Lung (tissue), 12 donors: Measurements from ENCODE around the gene EVI5. TPM values are rescaled to one million over a fixed set of nuclear protein-coding genes. Genes with fewer than 3 reads are reported as not detected.
A peak's percentile ranks its signal among the peaks of the same experiment; 100 is the strongest.

ENCODE experiments used
- ATAC-seq: fragments of 200-7000 bp; cut with Tn5 transposase; one replicate; pipeline ENCODE4 v1.9.1; 2020; ENCODE audit warnings: moderate number of reproducible peaks; ENCODE audit not compliant: insufficient read depth, low FRiP score
- DNase-seq, 3 donors: peaks; one replicate each; pipeline ENCODE4 v3.0.0-alpha.2; 2013 to 2017
- H3K27ac ChIP-seq, 2 donors: one replicate each; pipeline ENCODE4 v1.5.1; 2013; ENCODE audit warnings: mild to moderate bottlenecking in 2 of 2, moderate library complexity in 2 of 2, control low read depth in 1 of 2, inconsistent platforms in 1 of 2, low read depth in 1 of 2, low read length in 1 of 2
- H3K27me3 ChIP-seq, 3 donors: one replicate each; pipeline ENCODE4 v1.5.1; 2013; ENCODE audit warnings: low read length in 2 of 3; ENCODE audit not compliant: control insufficient read depth in 3 of 3, insufficient read depth in 3 of 3
- H3K36me3 ChIP-seq, 4 donors: one replicate each; pipeline ENCODE4 v1.5.1; 2013; ENCODE audit warnings: low read length in 4 of 4, mild to moderate bottlenecking in 1 of 4, moderate library complexity in 1 of 4; ENCODE audit not compliant: control insufficient read depth in 4 of 4, insufficient read depth in 4 of 4
- H3K4me1 ChIP-seq, 5 donors: one replicate each; pipeline ENCODE4 v1.5.1; 2013; ENCODE audit warnings: low read length in 5 of 5, mild to moderate bottlenecking in 2 of 5, moderate library complexity in 1 of 5; ENCODE audit not compliant: control insufficient read depth in 5 of 5, insufficient read depth in 5 of 5
- H3K4me3 ChIP-seq: one replicate; pipeline ENCODE4 v1.5.1; 2013; ENCODE audit warnings: mild to moderate bottlenecking, control low read depth, moderate library complexity
- H3K9ac ChIP-seq, 2 donors: one replicate each; pipeline ENCODE4 v1.5.1; 2013; ENCODE audit warnings: low read length in 2 of 2, control low read depth in 1 of 2; ENCODE audit not compliant: insufficient read depth in 1 of 2
- H3K9me3 ChIP-seq, 4 donors: one replicate each; pipeline ENCODE4 v1.5.1; 2013; ENCODE audit warnings: low read length in 3 of 4, mild to moderate bottlenecking in 1 of 4, moderate library complexity in 1 of 4; ENCODE audit not compliant: control insufficient read depth in 4 of 4, insufficient read depth in 3 of 4
- CTCF ChIP-seq: IDR thresholded peaks from 2 replicates; pipeline ENCODE4 v1.5.1; 2012; ENCODE audit warnings: mild to moderate bottlenecking; ENCODE audit errors: control extremely low read depth, extremely low read depth
- WGBS, 2 donors: extraction: QIAGEN DNeasy Blood & Tissue Kit; methylation state at CpG; one replicate each; pipeline ENCODE4 v1.1.7; 2013; 5-methylcytosine and 5-hydroxymethylcytosine counted together
- polyA plus RNA-seq, 2 donors: library from polyadenylated mRNA; stranded (reverse); fragments of 200-250 nt; gene quantifications; one replicate each; pipeline ENCODE4 v1.2.1, GENCODE V29; 2013
- total RNA-seq, 2 donors: library from RNA; depleted of rRNA in 1 of 2; stranded (reverse); fragments of >200 nt in 1 of 2; gene quantifications; one replicate each; pipeline ENCODE4 v1.2.1, GENCODE V29; 2014 to 2021
- donor health status: control.
- donor health status: control.
- donor health status: Bipolar disorder and iron deficiency.
- donor health status: healthy.
- donor health status: DM: yes; HTN: yes; CAD: no.

EVI5 gene
- total and polyA plus RNA-seq, 4 donors = 4.9 to 88.8 (median 25.1) TPM

GRCh38 chr1:92792340-92792782, 7.5 kb upstream of the EVI5 start:
- Histone ChIP-seq H3K4me3 (no peak overlapping the region), H3K27me3 (peaks cover 0 to 8% (median 0%) of the 10 kb centered on the region in 3 donors), H3K27ac (peak overlapping the region in 1 of 2 donors; percentile 41), H3K9ac (no peak overlapping the region), H3K4me1 (no peaks in the 10 kb centered on the region), H3K36me3 (no peaks in the 10 kb centered on the region), H3K9me3 (peaks cover 0 to 4% (median 0%) of the 10 kb centered on the region in 4 donors)
- DNase-seq = no peak
- WGBS, 2 donors = 51 to 56% methylated on average over 3 of the region's 3 CpGs
- no peak for ATAC-seq
- TF ChIP-seq CTCF = no peak

GRCh38 chr1:92791487-92792066, 6.7 kb upstream of the EVI5 start:
- Histone ChIP-seq H3K27ac (peak overlapping the region in 1 of 2 donors; percentile 74), H3K9ac (no peak overlapping the region), H3K4me1 (no peaks in the 10 kb centered on the region), H3K36me3 (no peaks in the 10 kb centered on the region), H3K9me3 (peaks cover 0 to 4% (median 0%) of the 10 kb centered on the region in 4 donors), H3K27me3 (peaks cover 0 to 8% (median 0%) of the 10 kb centered on the region in 3 donors), H3K4me3 (no peak overlapping the region)
- TF ChIP-seq CTCF = no peak
- 63 to 67% methylated on average over 7 of the region's 7 CpGs for WGBS, 2 donors
- DNase-seq (no peak), ATAC-seq (no peak)

- H3K4me3 ChIP-seq = no peak overlapping the region
- no peak overlapping the region for H3K27ac ChIP-seq
- 92 to 93% methylated on average over 2 of the region's 2 CpGs for WGBS, 2 donors
- H3K27me3 ChIP-seq = peaks cover 0 to 8% (median 0%) of the 10 kb centered on the region in 3 donors
- no peak for DNase-seq
- H3K9me3 ChIP-seq = peaks cover 0 to 4% (median 0%) of the 10 kb centered on the region in 4 donors
- TF ChIP-seq CTCF = no peak
- no peaks in the 10 kb centered on the region for H3K4me1 ChIP-seq
- ATAC-seq = no peak
- H3K36me3 ChIP-seq = no peaks in the 10 kb centered on the region
- no peak overlapping the region for H3K9ac ChIP-seq
Measured at GRCh38 chr1:92790867-92791266, 6.0 kb upstream of the EVI5 start.

- ATAC-seq = no peak
- H3K9ac ChIP-seq = no peak overlapping the region
- no peak overlapping the region for H3K4me3 ChIP-seq
- DNase-seq = no peak
- H3K27ac ChIP-seq = no peak overlapping the region
- TF ChIP-seq CTCF = no peak
- peaks cover 0 to 4% (median 0%) of the 10 kb centered on the region in 4 donors for H3K9me3 ChIP-seq
- H3K27me3 ChIP-seq = peaks cover 0 to 8% (median 0%) of the 10 kb centered on the region in 3 donors
- H3K4me1 ChIP-seq = no peaks in the 10 kb centered on the region
- no peaks in the 10 kb centered on the region for H3K36me3 ChIP-seq
Measured at GRCh38 chr1:92790081-92790480, 5.2 kb upstream of the EVI5 start.
